ENCODE measurements around the gene SLC7A1. TPM values are rescaled to one million over a fixed set of nuclear protein-coding genes. Genes with fewer than 3 reads are reported as not detected.

Gene SLC7A1
- total and polyA plus RNA-seq, 2 donors (not counting 3 experiments of a cell fraction or from before 2014, with no cell fraction given), result 21.0 to 79.3 TPM

- CTCF ChIA-PET, result interaction anchor here (0.6 to 3.4 kb wide), 11 partner anchors 9 to 931 kb away, joined by 3 to 50 read pairs (median 8); no protein-coding TSS in a partner anchor
- dilution Hi-C loops (cut with MboI; ENCODE audit: extremely low pct_ligation_motif_present, low sequenced_read_pairs), result loop anchor here (25.0 kb wide), 1 partner anchor 239 kb away; no protein-coding TSS in a partner anchor
- Histone ChIP-seq H3K27ac (ENCODE audit: insufficient read depth, low read depth, low read length) (no peak overlapping the region), H3K9me3 (replicated peaks; ENCODE audit: control insufficient read depth, insufficient read depth, low read length) (no peaks in the 10 kb centered on the region), H3K36me3 (ENCODE audit: control insufficient read depth in 2 of 2, extremely low read depth in 1 of 2, insufficient read depth in 2 of 2, low read length in 2 of 2) (no peaks in the 10 kb centered on the region), H2AFZ (ENCODE audit: low read depth, low read length) (no peak overlapping the region), H3K9me1 (replicated peaks; ENCODE audit: control insufficient read depth, extremely low read depth, insufficient read depth, low read length) (no peaks in the 10 kb centered on the region), H3K4me1 (ENCODE audit: control insufficient read depth, extremely low read depth, insufficient read depth, low read length) (no peaks in the 10 kb centered on the region), H3K9ac (replicated peaks; ENCODE audit: extremely low read depth, insufficient read depth, low read length) (no peak overlapping the region), H3K4me3 (replicated peaks in 1 of 3; ENCODE audit: insufficient read depth in 1 of 3, low read depth in 1 of 3, low read length in 3 of 3) (no peak overlapping the region), H4K20me1 (replicated peaks; ENCODE audit: control insufficient read depth, extremely low read depth, insufficient read depth, low read length) (no peaks in the 10 kb centered on the region), H3K4me2 (ENCODE audit: insufficient read depth, low read length) (no peak overlapping the region), H3K27me3 (ENCODE audit: control insufficient read depth in 2 of 2, insufficient read depth in 2 of 2, low read length in 2 of 2) (peaks cover 9 to 17% of the 10 kb centered on the region in 2 experiments), H3K79me2 (ENCODE audit: control insufficient read depth, insufficient read depth, low read length) (no peaks in the 10 kb centered on the region)
- DNase-seq (ENCODE audit: low read depth, low spot score) (no peak), FAIRE-seq (no peak)
- no TSS peak for BruUV-seq (replicated peaks)
- POLR2A ChIA-PET, result no interaction called here
- TF ChIP-seq POLR2AphosphoS5 (IDR thresholded peaks at IDR 0.05; ENCODE audit: insufficient read depth, low read depth, low read length), result no peak
- no peak for TF ChIP-seq MAX (IDR thresholded peaks at IDR 0.05; ENCODE audit: insufficient read depth, insufficient read length)
- no peak for TF ChIP-seq CTCF (IDR thresholded peaks at IDR 0.05; ENCODE audit: extremely low read depth in 1 of 2, insufficient read depth in 1 of 2, low read depth in 1 of 2, low read length in 2 of 2)
- no peak for TF ChIP-seq EZH2 (IDR thresholded peaks at IDR 0.05; ENCODE audit: borderline replicate concordance, low read depth, low read length, severe bottlenecking)
- no peak for TF ChIP-seq FOS (IDR thresholded peaks at IDR 0.05; ENCODE audit: borderline replicate concordance, insufficient read depth, low read length)
- TF ChIP-seq GATA2 (IDR thresholded peaks at IDR 0.05; ENCODE audit: insufficient read depth, insufficient read length, low read depth, low read length), result no peak
- TF ChIP-seq POLR2A (IDR thresholded peaks at IDR 0.05; ENCODE audit: low read depth, low read length), result no peak
- TF ChIP-seq MYC (IDR thresholded peaks at IDR 0.05; ENCODE audit: low read depth, low read length), result no peak
- no peak for TF ChIP-seq JUN (IDR thresholded peaks at IDR 0.05; ENCODE audit: borderline replicate concordance, insufficient read depth, insufficient read length, low read depth)
- intact Hi-C loops (cut with micrococcal nuclease), result no loop called here
Observed at GRCh38 chr13:29473166-29473565, 122.3 kb downstream of the SLC7A1 start.

All from endothelial cell of umbilical vein (primary cell).